GM12875 (cell line): ENCODE measurements around the gene SHH.

Experiments used
- H3K4me3 ChIP-seq: one replicate; pipeline ENCODE4 v1.5.1; 2011; ENCODE audit warnings: low read depth, low read length, control low read depth
- CTCF ChIP-seq: IDR thresholded peaks from 2 replicates; pipeline ENCODE4 v1.5.1; 2011; ENCODE audit warnings: low read depth, mild to moderate bottlenecking, control low read depth, inconsistent platforms, low read length, moderate library complexity, borderline replicate concordance; ENCODE audit not compliant: insufficient read depth

SHH gene

GRCh38 chr7:155835446-155836215 lies 23.4 kb upstream of the SHH start:
- no peak for TF ChIP-seq CTCF
- no peak overlapping the region for H3K4me3 ChIP-seq

GRCh38 chr7:155834486-155835048 lies 22.3 kb upstream of the SHH start:
- H3K4me3 ChIP-seq, result no peak overlapping the region
- TF ChIP-seq CTCF, result no peak

- no peak overlapping the region for H3K4me3 ChIP-seq
- no peak for TF ChIP-seq CTCF
Measured at GRCh38 chr7:155833651-155834050, 21.4 kb upstream of the SHH start.

GRCh38 chr7:155832581-155832981 lies 20.3 kb upstream of the SHH start:
- H3K4me3 ChIP-seq, result no peak overlapping the region
- TF ChIP-seq CTCF, result no peak

- H3K4me3 ChIP-seq, result no peak overlapping the region
- TF ChIP-seq CTCF, result no peak
Measured at GRCh38 chr7:155831807-155832524, 19.7 kb upstream of the SHH start.

GRCh38 chr7:155830961-155831806 lies 18.9 kb upstream of the SHH start:
- TF ChIP-seq CTCF, result no peak
- H3K4me3 ChIP-seq, result no peak overlapping the region
